RKO (cell line): ENCODE results near the gene ANKRD33B.
"Not testable (repeated sequence)": the region's sequence is repeated elsewhere in the genome, so short reads cannot be mapped to it uniquely, and the experiment has no call there.

Experiments
- DNase-seq: peaks from one replicate; pipeline ENCODE4 v3.0.0-alpha.2; 2016; ENCODE audit warnings: low spot score

Gene ANKRD33B

DNA sequence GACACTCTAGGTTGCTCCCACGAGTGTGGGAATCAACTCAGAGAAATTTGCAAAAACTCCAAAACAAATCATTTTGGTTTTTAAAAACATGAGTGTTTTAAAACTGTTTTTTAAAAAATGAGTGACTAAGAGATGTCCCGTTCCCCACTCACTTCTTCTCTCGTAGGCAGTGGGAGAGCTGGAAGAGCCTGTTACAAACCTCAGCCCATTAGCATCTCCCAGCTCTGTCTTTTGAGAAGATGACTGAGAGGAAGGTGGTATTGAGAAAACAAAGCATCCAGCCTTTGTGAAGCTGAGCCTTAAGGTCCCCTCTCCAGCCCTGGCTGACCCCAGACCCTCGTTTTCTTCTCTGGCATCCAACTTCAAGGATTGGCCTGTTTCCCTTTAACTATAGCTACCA is 4.7 kb upstream of the ANKRD33B start:
- no peak for DNase-seq

DNA sequence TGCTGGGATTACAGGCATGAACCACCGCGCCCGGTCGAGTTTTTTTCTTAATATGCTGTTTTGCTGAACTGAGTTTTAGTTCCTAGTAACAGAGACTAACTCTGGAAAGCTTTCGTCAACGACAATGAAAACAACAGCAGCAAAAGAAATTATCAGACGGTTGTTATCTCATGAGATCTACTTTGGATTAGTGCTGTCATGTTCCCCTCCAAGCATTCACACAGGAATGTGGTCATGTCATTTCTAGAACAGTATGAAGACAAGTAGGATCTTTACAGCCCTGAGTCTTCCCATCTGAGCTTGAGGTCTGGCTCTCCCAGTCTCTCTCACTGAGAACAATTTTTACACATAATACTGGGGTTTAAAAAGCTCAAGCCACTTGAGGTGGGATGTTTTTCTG is 4.0 kb upstream of the ANKRD33B start:
- no peak for DNase-seq

DNA sequence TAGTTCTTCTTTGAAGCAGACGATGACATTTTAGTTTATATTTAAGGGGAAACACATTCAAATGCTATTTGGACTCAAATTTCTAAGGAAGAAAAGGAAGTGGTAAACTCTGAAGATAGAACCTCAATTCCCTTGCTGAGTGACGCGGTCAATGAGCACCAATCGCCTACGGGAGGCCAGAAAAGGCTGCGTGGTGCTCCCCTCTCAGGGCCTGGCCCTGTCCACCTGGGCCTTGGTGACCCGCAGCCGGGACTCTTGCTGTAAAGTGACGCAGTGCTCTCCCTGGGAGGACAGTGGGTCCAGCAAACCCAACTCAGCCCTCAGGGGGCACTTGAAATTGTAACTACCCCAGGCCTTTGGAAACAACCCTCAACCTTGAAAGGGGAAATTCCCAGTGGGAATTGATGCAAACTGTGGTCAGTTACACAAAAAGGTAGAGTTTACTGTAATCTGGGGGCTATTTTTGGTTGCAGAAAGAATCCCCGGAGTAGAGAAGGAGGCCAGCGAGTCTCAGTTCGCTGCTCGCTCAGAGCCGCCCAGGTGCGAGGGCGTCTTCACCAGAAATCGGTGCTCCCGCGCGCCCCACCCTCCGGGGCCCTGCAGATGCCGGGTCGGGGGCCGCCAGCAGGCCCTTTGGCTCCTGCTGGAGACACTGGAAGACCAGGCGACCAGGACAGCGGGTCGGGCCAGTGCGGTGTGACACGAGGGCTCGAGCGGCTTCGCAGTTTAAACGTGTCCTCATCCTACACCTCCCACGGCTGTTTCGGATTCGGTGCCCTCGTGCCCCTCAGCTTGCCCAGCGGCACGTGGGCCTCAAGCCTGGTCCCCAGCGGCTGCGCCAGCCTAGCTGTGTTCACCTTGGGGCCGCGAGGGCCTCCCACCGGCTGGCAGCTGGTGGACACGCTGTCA is 1.4 kb upstream of the ANKRD33B start:
- no peak for DNase-seq

- DNase-seq, result peak; percentile 22
These were observed 543 bp upstream of the ANKRD33B start for GRCh38 chr5:10563110-10563944.

DNA sequence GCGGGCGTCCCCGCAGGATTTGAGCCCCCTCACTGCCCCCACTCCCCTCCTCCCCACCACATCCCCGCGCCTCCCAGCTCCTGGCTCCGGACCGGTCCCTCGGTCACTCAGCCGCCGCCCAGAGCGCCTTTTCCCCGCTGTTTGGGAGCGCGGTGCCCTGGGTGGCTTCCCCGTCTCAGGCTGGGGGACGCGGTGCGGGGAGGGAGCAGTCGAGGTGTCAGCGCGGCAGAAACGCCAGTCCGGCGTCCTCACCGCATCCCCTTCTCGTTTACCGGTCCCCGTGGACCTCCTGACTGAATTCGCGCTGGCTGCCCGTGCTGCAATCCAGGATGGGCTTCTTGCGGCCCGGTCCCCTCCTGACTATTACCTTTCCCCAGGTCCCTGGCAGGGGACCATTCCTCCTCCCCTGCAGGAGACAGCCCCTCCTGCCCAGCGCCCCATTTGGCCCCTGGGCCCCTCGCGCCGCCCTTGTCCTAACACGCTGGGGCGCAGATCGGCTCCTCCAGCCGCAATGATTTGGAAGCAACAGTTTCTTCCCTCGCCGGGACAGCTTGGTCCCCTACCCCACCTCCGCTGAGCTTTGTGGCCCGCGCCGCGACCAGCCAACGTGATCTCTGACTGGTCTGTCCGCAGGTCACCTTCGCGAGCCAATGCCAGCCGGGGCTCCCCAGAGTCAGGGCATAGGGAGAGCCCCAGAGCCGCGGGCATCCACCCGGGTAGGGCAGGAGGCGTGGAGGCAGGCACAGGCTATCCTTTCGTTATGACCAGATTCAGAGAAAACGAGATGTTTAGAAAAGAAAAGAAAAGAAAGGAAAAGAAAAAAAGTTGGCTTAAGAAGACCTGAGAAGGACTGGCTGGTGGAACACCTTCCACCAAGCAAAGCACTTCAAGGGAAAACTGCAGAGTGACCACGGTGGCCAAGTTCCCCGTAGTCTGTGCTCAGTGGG is 1.2 kb downstream of the ANKRD33B start:
- DNase-seq, result no peak

GRCh38 chr5:10565785-10566542 is 2.1 kb downstream of the ANKRD33B start:
- no peak for DNase-seq

- DNase-seq, result no peak
These were observed 2.7 kb downstream of the ANKRD33B start for GRCh38 chr5:10566543-10567068.

DNA sequence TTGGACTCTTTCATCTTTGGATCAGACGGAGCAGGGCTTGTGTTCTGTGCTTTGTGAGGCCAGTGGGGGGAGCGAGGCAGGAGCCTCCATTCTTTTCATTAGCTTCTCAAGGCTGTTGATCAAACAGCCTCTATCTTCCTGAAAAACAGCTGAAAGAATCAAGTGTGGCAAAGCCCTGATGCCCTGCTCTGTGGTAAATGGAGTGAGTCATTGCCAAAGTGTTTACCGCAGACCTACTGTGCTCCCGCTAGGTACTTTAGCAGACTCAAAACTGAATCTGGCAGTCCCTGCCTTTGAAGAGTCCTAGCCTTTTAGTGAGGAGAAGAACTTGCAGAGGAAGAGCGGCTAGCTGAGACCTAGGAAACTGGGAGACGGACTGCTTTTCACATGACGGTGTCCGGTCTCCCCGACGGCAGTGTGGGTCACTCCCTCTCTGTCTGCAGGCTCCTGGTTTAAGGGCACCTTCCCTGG is 3.3 kb downstream of the ANKRD33B start:
- no peak for DNase-seq

- DNase-seq, result no peak
These were observed 4.0 kb downstream of the ANKRD33B start for GRCh38 chr5:10567781-10568321.

DNA sequence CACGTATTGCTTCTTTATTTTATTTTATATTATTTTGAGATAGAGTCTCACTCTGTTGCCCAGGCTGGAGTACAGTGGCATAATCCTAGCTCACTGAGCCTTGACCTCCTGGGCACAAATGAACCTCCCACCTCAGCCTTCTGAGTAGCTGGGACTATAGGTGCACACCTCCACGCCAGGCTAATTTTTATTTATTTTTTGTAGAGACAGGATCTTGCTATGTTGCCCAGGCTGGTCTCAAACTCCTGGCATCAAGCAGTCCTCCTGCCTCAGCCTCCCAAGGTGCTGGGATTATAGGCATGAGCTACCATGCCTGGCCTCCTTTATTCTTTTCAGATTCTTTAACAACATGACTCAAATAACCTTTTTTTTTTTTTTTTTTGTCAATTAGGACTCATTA is 6.7 kb downstream of the ANKRD33B start:
- DNase-seq, result not testable (repeated sequence)

DNA sequence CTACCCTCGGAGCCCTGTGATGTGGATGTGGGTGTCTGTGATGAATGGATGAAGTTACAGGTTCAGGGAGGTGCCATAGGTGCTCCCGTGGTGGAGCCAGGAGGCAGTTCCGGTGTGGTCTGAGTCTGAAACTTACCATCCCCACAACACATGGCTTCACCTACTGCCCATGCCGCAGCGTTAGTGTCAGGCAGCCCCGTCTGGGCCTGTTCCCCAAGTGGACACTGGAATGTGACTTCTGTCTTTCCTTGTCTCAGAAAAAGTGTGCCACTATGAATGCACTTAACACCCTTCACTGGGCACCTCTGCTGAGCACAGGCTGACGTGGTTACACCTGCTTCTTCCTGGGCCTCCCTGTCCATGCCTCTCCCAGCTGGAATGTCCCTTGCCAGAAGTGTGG is 8.6 kb downstream of the ANKRD33B start:
- DNase-seq, result no peak

GRCh38 chr5:10573487-10574145 is 9.7 kb downstream of the ANKRD33B start:
- DNase-seq, result no peak

- not testable (repeated sequence) for DNase-seq
These were observed 11.0 kb downstream of the ANKRD33B start for GRCh38 chr5:10574879-10575278.

DNA sequence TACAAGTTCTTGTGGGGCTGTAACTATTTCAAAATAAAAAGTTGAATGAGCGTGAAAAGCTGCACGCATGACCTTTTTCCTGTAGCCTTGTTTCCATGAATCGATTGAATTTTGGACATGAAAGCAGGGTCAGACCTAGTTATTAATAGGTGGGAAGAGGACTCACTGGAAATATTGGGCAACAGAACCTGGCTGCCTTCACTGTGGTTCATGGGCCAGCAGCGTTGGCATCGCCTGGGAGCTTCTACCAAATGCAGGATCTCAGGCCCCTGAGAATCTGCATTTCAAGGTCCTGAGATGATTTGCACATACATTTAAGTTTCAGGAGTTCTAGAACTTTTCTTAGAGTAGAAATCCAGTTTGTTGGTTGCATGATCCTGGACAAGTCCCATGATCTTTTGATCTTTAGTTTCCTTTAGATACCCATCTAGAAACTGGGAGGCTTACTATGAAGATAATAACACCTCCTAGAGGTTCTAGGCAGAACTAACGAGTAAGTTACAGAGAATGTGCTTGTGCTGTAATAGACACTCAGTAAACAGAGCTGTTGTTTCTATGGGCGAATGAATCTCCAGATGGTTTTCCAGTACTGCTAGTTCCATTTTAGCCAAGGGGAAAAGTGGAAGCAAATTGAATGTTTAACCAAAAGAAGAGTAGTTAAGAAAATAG is 12.4 kb downstream of the ANKRD33B start:
- DNase-seq, result no peak

- DNase-seq, result no peak
These were observed 12.9 kb downstream of the ANKRD33B start for GRCh38 chr5:10576790-10577189.

- no peak for DNase-seq
These were observed 13.8 kb downstream of the ANKRD33B start for GRCh38 chr5:10577371-10578292.

DNA sequence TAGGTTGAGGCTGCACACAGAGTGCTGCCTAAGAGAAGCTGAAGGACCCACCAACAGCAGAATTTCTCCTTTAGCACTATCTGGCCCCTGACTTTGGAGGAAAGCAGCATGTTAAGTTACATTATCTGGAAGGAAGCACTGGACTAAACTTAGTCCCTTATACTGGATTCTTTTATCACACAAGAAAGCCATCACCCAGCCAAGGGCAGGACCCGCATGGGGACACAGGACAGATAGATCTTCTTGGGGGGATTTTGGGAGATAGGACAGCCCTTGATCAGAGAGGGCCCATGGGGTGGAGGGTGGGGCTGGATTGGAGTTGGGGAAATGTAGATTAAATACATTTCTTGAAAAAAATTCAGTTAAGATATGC is 14.4 kb downstream of the ANKRD33B start:
- DNase-seq, result no peak

DNA sequence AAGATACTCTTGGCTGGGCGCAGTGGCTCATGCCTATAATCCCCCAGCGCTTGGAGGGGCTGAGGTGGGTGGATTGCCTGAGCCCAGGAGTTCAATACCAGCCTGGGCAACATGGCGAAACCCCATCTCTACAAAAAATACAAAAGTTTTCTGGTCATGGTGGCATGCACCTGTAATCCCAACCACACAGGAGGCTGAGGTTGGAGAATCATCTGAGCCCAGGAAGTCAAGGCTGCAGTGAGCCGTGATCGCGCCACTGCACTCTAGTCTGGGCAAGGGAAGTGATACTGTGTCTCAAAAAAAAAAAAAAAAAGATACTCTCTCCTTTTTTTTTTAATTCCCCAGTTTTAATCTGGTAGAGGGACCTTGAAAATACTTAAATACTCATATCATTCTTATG is 15.0 kb downstream of the ANKRD33B start:
- no peak for DNase-seq
